NCI-H748 treated with DMSO at 0.1 percent for 48 hours (cell line): ENCODE measurements around the gene ST6GALNAC3.
A peak's percentile ranks its signal among the peaks of the same experiment; 100 is the strongest.

Source experiments
- DNase-seq: peaks from one replicate; lab custom pipeline; 2025; lab: John Stamatoyannopoulos, UW

Gene ST6GALNAC3

GRCh38 chr1:76507376-76507775 lies 432.8 kb downstream of the ST6GALNAC3 start:
- DNase-seq, result no peak

DNA sequence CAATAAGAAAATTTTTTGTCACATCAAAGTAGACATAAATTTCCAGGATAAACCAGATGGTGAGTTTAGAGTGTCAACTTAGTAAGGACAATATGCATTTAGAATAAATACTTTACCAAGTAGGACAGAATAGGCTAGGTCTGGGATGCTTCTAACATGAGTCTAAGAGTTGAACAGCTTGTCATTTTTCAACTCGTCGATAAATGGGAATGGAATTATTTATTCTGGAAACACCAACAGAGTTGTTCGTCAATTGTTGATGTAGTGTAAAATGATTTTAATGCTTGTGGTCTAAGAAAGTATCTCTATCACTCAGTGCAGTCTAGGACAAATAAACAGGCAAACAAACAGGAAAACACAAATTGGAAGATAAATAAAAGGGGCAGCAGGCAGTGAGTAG lies 434.3 kb downstream of the ST6GALNAC3 start:
- no peak for DNase-seq

- no peak for DNase-seq
These were observed 436.4 kb downstream of the ST6GALNAC3 start for GRCh38 chr1:76510672-76511557.

DNA sequence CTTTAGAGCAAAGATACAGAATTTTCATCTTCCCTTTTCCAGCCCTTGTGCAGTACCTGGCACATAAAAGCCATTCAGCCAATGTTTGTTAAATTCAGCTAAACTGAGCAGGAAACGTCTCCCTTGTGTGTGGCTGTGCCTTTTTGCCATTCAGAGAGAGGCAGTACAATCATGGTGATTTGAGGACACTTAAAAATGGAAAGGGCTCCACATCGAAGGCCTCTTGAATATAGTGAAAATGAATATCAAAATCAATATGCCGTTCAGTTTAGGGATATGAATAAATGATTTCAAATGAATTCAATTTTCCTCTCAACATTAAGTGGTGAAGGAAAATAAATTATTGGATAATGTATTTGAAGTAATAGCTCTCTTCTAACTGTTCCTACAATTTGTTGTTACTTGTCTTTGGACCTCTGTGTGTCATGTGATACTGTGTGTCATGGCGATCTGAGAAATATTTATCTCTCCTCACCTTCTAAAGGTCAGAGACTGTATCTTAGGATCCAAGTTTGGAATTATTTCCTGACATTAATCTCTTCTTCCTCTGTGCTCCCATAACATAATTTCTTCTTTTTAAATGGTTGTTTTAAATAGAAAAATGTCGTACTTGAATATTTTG lies 437.1 kb downstream of the ST6GALNAC3 start:
- DNase-seq, result no peak

DNA sequence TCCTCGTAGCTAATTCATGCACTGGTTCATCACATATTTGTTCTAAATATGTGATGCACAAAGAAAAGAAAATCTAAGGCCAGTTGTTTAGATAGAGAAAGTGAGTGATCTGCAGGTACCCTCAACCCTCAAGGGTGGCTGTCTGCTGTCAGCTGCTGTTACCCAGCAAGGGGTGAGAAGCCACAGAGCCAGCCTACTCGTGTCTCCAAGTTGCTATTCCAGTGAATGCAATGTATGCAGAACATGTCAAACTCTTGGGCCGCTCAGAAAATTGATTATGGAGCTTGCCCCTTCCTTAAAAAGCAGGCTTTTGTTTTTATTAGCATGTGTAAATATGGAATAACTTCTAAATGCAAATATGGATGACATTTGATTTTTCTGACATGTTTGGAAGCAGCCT lies 456.4 kb downstream of the ST6GALNAC3 start:
- DNase-seq, result no peak

DNA sequence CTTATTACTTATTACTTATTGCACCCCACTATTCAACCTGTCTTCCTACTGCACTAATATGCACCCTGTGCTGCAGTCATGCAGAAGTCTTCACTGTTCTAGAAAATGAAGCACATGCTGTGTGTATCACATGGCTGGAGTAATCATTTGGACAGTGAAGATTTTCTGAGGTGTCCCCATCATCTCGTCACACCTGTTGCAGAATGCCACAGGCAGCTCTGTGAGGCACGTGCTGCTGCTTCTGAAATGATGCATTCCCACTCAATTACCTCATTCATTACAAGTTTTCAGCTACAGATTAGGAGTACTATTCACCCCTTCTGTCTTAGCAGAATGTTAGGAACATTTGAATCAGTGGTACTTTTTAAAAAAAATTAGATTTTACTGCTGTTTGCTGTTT lies 467.1 kb downstream of the ST6GALNAC3 start:
- DNase-seq, result no peak

DNA sequence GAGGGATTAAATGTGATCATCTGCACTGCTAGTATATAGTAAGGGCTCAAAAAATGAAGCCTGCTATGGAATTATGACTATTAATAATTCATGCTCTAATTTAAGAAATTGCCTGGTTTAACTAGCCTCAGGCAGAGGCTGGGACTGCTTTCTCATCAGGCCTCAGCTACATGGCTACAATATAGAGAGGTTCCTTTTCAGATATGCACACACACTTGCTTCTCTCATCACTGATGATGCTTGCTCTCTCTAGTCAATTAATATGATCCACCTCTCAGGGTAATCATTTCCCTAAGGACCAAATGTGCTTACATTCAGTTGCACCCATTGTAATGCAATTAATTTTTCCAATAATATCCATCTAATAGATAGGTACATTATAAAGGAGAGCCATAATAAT lies 467.8 kb downstream of the ST6GALNAC3 start:
- DNase-seq, result no peak

DNA sequence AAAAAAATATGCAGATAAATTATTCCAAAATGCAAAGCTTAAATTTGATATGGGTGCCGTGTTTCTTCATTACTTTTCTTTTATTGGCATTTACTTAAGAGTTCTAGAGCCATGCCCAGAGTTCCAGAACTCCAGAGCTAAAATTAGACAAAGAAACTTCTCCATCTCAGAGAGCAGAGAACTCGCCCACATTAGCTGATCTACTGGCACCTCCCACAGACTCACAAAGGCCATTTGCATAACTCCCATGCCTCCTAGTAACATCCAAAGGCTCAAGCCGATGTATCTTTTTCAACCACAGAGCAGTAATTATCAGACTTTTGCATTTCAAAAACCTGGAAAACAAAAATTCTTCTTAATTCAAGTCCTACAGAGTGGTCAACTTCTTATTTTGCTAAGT lies 468.9 kb downstream of the ST6GALNAC3 start:
- DNase-seq, result no peak

DNA sequence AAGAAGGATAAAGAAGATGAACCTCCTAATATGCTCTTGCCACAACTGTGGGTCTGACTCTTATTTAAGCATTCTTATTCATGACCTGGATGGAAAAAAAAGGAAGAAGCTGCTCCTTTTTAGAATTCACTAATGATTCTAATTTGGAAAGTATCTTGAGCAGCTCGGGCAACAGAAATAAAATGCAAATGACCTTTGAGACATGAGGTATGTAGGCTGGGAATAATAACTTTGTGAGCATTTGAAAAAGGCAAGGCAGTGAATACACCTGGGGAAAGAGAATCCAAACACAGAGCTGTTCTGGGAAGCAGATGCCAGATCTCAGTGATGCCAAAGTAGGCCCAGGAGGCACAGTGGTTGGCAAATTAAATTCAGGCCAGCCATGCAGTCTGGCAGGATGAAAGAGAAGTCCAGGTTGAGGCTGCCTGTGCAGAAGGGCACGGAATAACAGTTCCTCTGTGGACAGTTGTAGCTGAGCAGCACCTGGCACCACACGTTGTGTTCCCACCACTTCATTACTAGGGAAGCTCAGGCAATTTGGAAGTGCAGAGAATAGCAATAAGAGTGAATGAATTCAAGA lies 471.9 kb downstream of the ST6GALNAC3 start:
- DNase-seq, result no peak

- peak; percentile 12 for DNase-seq
These were observed 473.4 kb downstream of the ST6GALNAC3 start for GRCh38 chr1:76547916-76548315.

DNA sequence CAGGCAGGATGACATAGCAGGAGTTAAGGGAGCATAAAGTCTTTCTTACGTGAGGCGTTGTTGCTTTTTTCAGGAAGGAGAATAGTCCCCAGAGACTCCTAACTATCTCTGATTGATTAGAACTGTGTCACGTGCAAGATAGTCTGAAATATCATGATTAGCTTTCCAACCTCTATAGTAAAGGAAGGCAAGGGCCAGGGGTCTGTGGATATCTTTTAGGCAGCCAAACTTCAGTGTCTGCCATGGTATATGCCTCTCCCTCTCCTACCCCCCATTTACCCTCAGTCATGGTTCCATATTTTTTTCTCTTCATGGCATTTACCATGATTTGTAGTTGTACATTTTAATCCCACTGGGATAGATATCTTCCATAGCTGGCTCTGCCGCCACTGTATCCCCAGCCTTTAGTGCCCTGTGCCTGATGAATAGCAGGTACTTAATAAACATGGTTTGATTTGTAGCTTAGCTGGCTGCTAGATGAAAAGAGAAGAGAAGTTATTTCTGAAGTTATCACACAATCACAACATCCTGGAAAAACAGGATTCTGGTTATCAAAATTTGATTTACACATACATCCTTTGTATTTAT lies 474.1 kb downstream of the ST6GALNAC3 start:
- DNase-seq, result no peak

- DNase-seq, result no peak
These were observed 479.7 kb downstream of the ST6GALNAC3 start for GRCh38 chr1:76554283-76554682.

DNA sequence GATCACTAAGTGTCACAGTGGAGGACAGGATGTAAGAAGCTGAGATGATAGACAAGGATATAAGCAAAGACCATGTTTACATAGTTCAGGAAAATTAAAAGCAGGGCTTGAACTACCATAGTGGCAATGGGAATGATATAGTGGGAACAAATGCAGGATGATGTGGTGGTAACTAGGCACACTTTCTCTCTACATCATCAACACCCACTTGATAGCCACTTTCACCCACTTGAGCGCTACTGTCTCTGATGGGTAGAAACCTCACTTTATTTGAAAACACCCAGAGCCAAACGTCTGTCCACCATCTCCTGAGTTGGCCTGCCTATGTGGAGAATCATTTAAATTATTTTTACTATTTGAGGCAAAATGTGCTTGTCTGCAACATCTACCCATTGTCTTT lies 487.7 kb downstream of the ST6GALNAC3 start:
- no peak for DNase-seq

DNA sequence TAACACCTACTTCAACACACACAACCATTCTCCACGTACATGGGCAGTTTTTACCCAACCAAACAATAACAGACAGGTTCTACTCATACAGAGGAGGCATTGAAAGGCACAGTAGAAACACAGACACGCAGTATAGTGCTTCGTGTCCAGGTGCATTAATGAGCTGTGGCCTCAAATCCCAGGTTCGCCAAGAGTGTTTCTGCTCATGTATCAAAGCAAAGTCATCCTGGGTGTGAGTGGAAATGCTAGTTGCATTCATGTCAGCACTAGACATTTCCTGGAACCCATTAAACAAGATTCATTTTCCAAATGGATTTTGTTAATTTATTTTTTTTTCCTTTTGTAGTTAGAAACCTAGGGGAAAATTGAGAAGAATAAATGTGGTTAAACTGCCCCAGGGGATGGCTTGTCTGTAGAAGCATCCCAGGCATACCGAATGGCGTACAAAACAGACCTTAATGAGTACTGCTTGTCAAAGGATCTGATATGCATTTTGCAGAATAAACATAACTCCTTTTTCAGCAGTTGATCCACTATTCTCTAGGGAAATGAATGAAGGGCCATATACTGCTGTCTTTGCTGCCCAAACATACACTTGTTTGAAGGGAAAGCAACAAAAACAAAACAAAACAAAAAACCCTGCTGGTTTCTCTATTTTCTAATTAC lies 494.2 kb downstream of the ST6GALNAC3 start:
- no peak for DNase-seq

- DNase-seq, result no peak
These were observed 496.7 kb downstream of the ST6GALNAC3 start for GRCh38 chr1:76571248-76571647.

DNA sequence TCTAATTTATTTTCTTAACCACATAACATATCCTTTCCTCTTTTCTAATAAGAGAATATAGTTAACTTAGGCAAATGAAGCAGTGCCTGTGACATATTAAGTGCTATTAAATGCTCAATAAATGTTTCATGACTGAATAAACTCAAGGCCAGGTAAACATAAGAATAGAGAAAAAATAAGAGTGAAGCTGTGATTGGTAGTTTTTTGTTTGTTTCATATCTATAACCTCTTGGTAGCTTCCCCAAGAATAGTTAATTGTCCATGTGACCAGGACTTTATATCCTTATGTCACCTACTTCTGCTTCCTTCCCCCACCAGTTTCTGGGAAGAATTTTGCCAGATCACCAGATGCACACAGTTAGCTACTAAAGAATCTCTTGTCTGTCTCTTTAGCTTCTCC lies 497.7 kb downstream of the ST6GALNAC3 start:
- no peak for DNase-seq

- DNase-seq, result no peak
These were observed 502.5 kb downstream of the ST6GALNAC3 start for GRCh38 chr1:76576876-76577524.

- DNase-seq, result peak; percentile 98
These were observed 503.1 kb downstream of the ST6GALNAC3 start for GRCh38 chr1:76577525-76578185.

DNA sequence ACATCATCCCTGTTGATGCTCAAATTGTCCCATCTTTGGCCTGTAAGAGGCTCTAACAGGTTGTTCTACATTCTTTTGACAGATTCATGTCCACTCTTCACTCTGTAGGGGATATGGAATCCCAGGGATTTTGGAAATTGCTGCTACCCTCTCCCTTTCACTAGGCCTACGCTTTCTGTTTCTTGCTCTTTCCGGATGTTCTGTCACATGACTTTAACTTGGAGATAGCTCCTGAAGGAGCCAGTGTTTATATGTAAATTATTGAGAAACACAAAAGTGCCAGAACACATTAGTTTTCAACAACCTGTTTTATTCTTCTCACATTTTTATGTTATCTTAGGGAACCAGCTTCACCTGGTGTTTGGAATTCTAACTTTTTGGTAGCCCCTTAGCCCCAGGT lies 505.7 kb downstream of the ST6GALNAC3 start:
- DNase-seq, result no peak

DNA sequence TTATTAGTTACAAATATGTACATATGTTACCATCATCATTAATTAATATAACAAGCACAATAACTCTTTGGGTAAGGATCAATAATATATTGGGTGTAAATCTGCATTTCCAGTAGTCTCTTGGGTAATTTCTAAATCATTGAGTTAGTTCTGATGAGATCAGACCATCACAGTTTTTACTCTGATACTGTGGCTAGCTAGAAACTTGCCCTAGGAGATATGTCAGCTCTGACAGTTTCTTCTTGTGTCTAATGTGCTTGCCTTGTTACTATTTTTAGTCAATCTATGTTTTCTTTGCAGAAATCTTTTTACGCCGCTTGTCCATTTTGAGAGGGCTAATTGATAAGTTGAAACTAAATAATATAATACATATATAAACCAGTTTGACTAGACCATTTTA lies 507.2 kb downstream of the ST6GALNAC3 start:
- DNase-seq, result no peak

- no peak for DNase-seq
These were observed 508.8 kb downstream of the ST6GALNAC3 start for GRCh38 chr1:76583235-76583868.
